AG04450 (cell line): ENCODE measurements around the gene SCN7A. TPM values are rescaled to one million over a fixed set of nuclear protein-coding genes. Genes with fewer than 3 reads are reported as not detected.
A peak's percentile ranks its signal among the peaks of the same experiment; 100 is the strongest.

ENCODE experiments used
- CTCF ChIA-PET: fragments of 300-600, 350-600 bp; formaldehyde crosslinking; extraction: SDS; loops from one replicate; lab custom pipeline; 2022; ENCODE audit warnings: antibody characterized with exemption, inconsistent platforms; lab: Charles Lee
- POLR2A ChIA-PET: fragments of 350-600 bp; formaldehyde crosslinking; extraction: SDS; loops from one replicate; lab custom pipeline; 2021; ENCODE audit warnings: antibody characterized with exemption, inconsistent platforms; lab: Yijun Ruan, JAX
- DNase-seq: peaks from one replicate; pipeline ENCODE4 v3.0.0-alpha.2; 2011; ENCODE audit warnings: low read depth, low spot score
- H3K27ac ChIP-seq: one replicate; pipeline ENCODE4 v1.5.1; 2012; ENCODE audit warnings: low read depth, low read length, control low read depth
- H3K27me3 ChIP-seq: one replicate; pipeline ENCODE4 v1.6.0; 2012; ENCODE audit warnings: low read length; ENCODE audit not compliant: control insufficient read depth, insufficient read depth
- H3K4me3 ChIP-seq: 2 replicates; pipeline ENCODE4 v1.5.1; 2011; ENCODE audit warnings: mild to moderate bottlenecking, low read depth, low read length, control low read depth
- H3K9me3 ChIP-seq: 2 replicates; pipeline ENCODE4 v1.5.1; 2012; ENCODE audit warnings: low read length; ENCODE audit not compliant: control insufficient read depth, insufficient read depth
- CTCF ChIP-seq: IDR thresholded peaks from 2 replicates; pipeline ENCODE4 v1.5.1; 2011; ENCODE audit warnings: low read depth, low read length, control low read depth, inconsistent platforms
- polyA plus RNA-seq: library from polyadenylated mRNA; depleted of rRNA; stranded (reverse); fragments of >200 nt; gene quantifications from 2 replicates; pipeline ENCODE4 v1.2.3, GENCODE V29; 2011

SCN7A gene
- polyA plus RNA-seq, 1 experiment, result 9.8 TPM

- no peak for DNase-seq
- Histone ChIP-seq H3K27ac (no peak overlapping the region), H3K4me3 (no peak overlapping the region), H3K9me3 (no peaks in the 10 kb centered on the region), H3K27me3 (no peaks in the 10 kb centered on the region)
- ChIA-PET POLR2A (no interaction called here), CTCF (interaction anchor here (1.9 to 2.3 kb wide), 3 partner anchors 22 to 204 kb away, joined by 7 to 9 read pairs (median 7); no protein-coding TSS in a partner anchor)
- no peak for TF ChIP-seq CTCF
Measured at GRCh38 chr2:166382448-166382847, 111.6 kb downstream of the SCN7A start.

GRCh38 chr2:166380615-166381014, 113.4 kb downstream of the SCN7A start:
- H3K27me3 ChIP-seq, result no peaks in the 10 kb centered on the region
- no peak overlapping the region for H3K4me3 ChIP-seq
- H3K9me3 ChIP-seq, result no peaks in the 10 kb centered on the region; the same call in 1 of the 2 replicates
- H3K27ac ChIP-seq, result no peak overlapping the region
- CTCF ChIA-PET, result interaction anchor here (0.8 to 2.3 kb wide), 2 partner anchors 15 to 20 kb away, joined by 3 to 9 read pairs; no protein-coding TSS in a partner anchor
- DNase-seq, result no peak
- no peak for TF ChIP-seq CTCF
- POLR2A ChIA-PET, result no interaction called here

GRCh38 chr2:166376873-166377272, 117.2 kb downstream of the SCN7A start:
- Histone ChIP-seq H3K9me3 (no peaks in the 10 kb centered on the region; the same call in 1 of the 2 replicates), H3K4me3 (no peak overlapping the region), H3K27ac (no peak overlapping the region), H3K27me3 (no peaks in the 10 kb centered on the region)
- ChIA-PET CTCF (interaction anchor here (0.9 to 3.9 kb wide), 2 partner anchors 8 to 140 kb away, joined by 3 to 31 read pairs; no protein-coding TSS in a partner anchor), POLR2A (interaction anchor here (1.2 kb wide), 1 partner anchor 16 kb away, joined by 3 read pairs; no protein-coding TSS in a partner anchor)
- TF ChIP-seq CTCF, result no peak
- no peak for DNase-seq

- no peaks in the 10 kb centered on the region for H3K27me3 ChIP-seq
- ChIA-PET POLR2A (interaction anchor here (1.0 to 1.2 kb wide), 2 partner anchors 15 to 23 kb away, joined by 3 to 5 read pairs; no protein-coding TSS in a partner anchor), CTCF (interaction anchor here (0.7 to 3.9 kb wide), 3 partner anchors 9 to 248 kb away, joined by 3 to 31 read pairs (median 3); partner anchors contain the start of gene SCN1A)
- no peak for DNase-seq
- TF ChIP-seq CTCF, result no peak
- no peaks in the 10 kb centered on the region; the same call in 1 of the 2 replicates for H3K9me3 ChIP-seq
- H3K4me3 ChIP-seq, result peak overlapping the region; percentile 81
- H3K27ac ChIP-seq, result peak overlapping the region; percentile 73
Measured at GRCh38 chr2:166376488-166376828, 117.6 kb downstream of the SCN7A start.
